ENCODE data around the gene APMAP. TPM values are rescaled to one million over a fixed set of nuclear protein-coding genes. Genes with fewer than 3 reads are reported as not detected.

APMAP gene
- total RNA-seq, 1 experiment from 2014 or later = 82.7 TPM

GRCh38 chr20:24954151-24954550 lies 38.4 kb downstream of the APMAP start:
- peaks cover 0 to 4% of the 10 kb centered on the region in 2 experiments; a peak in 1 of 4 replicates for H3K36me3 ChIP-seq (ENCODE audit: control insufficient read depth in 1 of 2, insufficient read depth in 2 of 2, low read length in 2 of 2)
- no peaks in the 10 kb centered on the region for H3K9me3 ChIP-seq (ENCODE audit: control insufficient read depth in 1 of 2, insufficient read depth in 1 of 2, low read depth in 1 of 2, low read length in 2 of 2)
- H3K27me3 ChIP-seq (ENCODE audit: insufficient read depth, low read length) = peaks cover 3% of the 10 kb centered on the region; the same call in 1 of the 2 replicates
- H3K27ac ChIP-seq (ENCODE audit: low read depth, low read length) = no peak overlapping the region
- intact Hi-C loops (cut with micrococcal nuclease) = no loop called here
- H2AFZ ChIP-seq (ENCODE audit: low read depth, low read length, poor library complexity, severe bottlenecking) = no peak overlapping the region
- TF ChIP-seq CEBPB (IDR thresholded peaks at IDR 0.05; ENCODE audit: low read depth) (no peak), SRF (IDR thresholded peaks at IDR 0.05; ENCODE audit: low read depth) (no peak), POLR2AphosphoS5 (IDR thresholded peaks at IDR 0.05; ENCODE audit: low read depth, low read length) (no peak), YY1 (IDR thresholded peaks at IDR 0.05; ENCODE audit: extremely low read depth, insufficient replicate concordance, low read depth, low read length) (no peak), REST (IDR thresholded peaks at IDR 0.05; ENCODE audit: low read depth) (no peak), POLR2A (IDR thresholded peaks at IDR 0.05; ENCODE audit: borderline replicate concordance, extremely low read depth, insufficient read depth, insufficient read length) (no peak), TCF7L2 (IDR thresholded peaks at IDR 0.05; ENCODE audit: borderline replicate concordance, extremely low read depth, insufficient read depth, insufficient read length) (no peak), EGR1 (IDR thresholded peaks at IDR 0.05; ENCODE audit: low read depth) (no peak), EZH2phosphoT487 (IDR thresholded peaks at IDR 0.05; ENCODE audit: borderline replicate concordance) (no peak), ZFX (IDR thresholded peaks at IDR 0.05) (no peak), ELF1 (IDR thresholded peaks at IDR 0.05; ENCODE audit: borderline replicate concordance, low read depth) (no peak), ZBTB33 (IDR thresholded peaks at IDR 0.05; ENCODE audit: extremely low read depth, insufficient replicate concordance, low read length) (no peak)
- H3K4me2 ChIP-seq (ENCODE audit: low read length) = no peak overlapping the region
- ChIA-PET RAD21 (ENCODE audit: low non-redundant PET in 1 of 2, low total read pairs in 2 of 2, uncharacterized antibody in 2 of 2, unreplicated experiment in 2 of 2) (no interaction called here), CTCF (no interaction called here), POLR2A (no interaction called here)
- H3K4me3 ChIP-seq (replicated peaks in 1 of 2; ENCODE audit: low read depth in 1 of 2, low read length in 2 of 2) = no peak overlapping the region
- H3K4me1 ChIP-seq (ENCODE audit: control insufficient read depth in 1 of 2, insufficient read depth in 2 of 2, low read length in 2 of 2) = peaks cover 0 to 6% of the 10 kb centered on the region in 2 experiments; a peak in 1 of 4 replicates
- H3K9ac ChIP-seq (ENCODE audit: low read length) = no peak overlapping the region
- H3K9me2 ChIP-seq (ENCODE audit: insufficient read depth) = no peaks in the 10 kb centered on the region
- DNase-seq (ENCODE audit: low read depth, low spot score) (no peak), ATAC-seq (no peak)
- no peaks in the 10 kb centered on the region for H4K20me1 ChIP-seq (ENCODE audit: insufficient read depth)
- BruUV-seq (replicated peaks) = no TSS peak
- no peaks in the 10 kb centered on the region for H3K79me2 ChIP-seq (ENCODE audit: insufficient read depth, low read length)
